Measurements from ENCODE around the gene OSER1. TPM values are rescaled to one million over a fixed set of nuclear protein-coding genes. Genes with fewer than 3 reads are reported as not detected.

OSER1 gene
- 29.6 TPM for total RNA-seq
- long read RNA-seq, transcript OSER1-201 (4 exons, 1,572 nt), result major isoform, 49 of 60 reads
- long read RNA-seq, partial matches to known transcripts, result 6 of 60 reads
- long read RNA-seq, other reads (novel, unspliced or antisense), result 5 of 60 reads

DNA sequence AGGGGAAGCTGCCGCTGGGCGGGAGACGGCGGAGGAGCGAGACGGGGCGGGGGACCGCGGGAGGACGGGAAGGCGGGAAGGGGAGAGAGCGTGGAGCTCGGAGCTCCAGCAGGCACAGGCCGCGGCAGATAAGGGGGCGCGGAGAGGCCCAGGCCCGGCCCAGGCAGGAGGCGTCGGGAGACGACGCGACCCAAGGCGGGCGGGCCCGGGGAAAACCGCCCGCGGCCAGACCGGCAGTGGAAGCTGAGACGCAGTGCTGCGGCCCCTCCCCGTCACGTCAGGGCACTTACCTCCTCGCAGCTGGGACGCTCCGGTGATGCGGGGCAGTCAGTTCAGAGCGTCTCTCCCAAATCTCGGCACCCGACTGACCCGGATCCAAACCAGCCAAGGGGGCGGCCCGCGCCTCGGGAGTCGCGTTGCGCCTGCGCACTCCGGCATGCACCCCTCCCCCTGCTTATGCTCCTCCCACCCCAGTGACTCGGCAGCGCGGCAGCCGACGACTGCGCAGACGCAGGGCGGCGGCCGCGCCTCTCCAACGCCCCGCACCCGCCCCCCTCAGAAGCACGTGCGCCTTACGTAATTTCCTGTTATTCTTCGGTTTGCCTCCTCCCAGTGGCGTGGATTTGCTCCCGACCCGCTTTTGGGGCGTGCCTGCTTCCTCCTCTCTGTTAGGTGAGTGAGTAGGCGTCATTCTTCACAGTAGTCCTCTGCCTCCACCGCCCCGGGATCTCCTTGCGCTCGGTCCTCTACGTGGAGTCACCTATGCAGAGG, at the start of gene OSER1:
OSER1 (minus strand) TSS at position 366 of the 771 bp plus-strand sequence. CDS start 3,814 bp downstream, outside the sequence.
- DNase-seq, result peak; percentile 98
- peak within 1 kb of the TSS; percentile 94 for H3K27ac ChIP-seq
- H3K4me1 ChIP-seq, result peaks cover 37% of the 10 kb centered on the region
- H3K27me3 ChIP-seq, result no peaks in the 10 kb centered on the region
- TF ChIP-seq, protein P1, sequence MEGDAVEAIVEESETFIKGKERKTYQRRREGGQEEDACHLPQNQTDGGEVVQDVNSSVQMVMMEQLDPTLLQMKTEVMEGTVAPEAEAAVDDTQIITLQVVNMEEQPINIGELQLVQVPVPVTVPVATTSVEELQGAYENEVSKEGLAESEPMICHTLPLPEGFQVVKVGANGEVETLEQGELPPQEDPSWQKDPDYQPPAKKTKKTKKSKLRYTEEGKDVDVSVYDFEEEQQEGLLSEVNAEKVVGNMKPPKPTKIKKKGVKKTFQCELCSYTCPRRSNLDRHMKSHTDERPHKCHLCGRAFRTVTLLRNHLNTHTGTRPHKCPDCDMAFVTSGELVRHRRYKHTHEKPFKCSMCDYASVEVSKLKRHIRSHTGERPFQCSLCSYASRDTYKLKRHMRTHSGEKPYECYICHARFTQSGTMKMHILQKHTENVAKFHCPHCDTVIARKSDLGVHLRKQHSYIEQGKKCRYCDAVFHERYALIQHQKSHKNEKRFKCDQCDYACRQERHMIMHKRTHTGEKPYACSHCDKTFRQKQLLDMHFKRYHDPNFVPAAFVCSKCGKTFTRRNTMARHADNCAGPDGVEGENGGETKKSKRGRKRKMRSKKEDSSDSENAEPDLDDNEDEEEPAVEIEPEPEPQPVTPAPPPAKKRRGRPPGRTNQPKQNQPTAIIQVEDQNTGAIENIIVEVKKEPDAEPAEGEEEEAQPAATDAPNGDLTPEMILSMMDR (IDR thresholded peaks at IDR 0.05), result no peak
- no peaks in the 10 kb centered on the region for H3K9me3 ChIP-seq
- ATAC-seq, result peak; percentile 96
- intact Hi-C loops (cut with DNase I), result loop anchor here (10.0 kb wide), 1 partner anchor 174 kb away; no protein-coding TSS in a partner anchor
- peaks cover 12% of the 10 kb centered on the region for H3K36me3 ChIP-seq
- H3K4me3 ChIP-seq, result peak within 1 kb of the TSS; percentile 77

DNA sequence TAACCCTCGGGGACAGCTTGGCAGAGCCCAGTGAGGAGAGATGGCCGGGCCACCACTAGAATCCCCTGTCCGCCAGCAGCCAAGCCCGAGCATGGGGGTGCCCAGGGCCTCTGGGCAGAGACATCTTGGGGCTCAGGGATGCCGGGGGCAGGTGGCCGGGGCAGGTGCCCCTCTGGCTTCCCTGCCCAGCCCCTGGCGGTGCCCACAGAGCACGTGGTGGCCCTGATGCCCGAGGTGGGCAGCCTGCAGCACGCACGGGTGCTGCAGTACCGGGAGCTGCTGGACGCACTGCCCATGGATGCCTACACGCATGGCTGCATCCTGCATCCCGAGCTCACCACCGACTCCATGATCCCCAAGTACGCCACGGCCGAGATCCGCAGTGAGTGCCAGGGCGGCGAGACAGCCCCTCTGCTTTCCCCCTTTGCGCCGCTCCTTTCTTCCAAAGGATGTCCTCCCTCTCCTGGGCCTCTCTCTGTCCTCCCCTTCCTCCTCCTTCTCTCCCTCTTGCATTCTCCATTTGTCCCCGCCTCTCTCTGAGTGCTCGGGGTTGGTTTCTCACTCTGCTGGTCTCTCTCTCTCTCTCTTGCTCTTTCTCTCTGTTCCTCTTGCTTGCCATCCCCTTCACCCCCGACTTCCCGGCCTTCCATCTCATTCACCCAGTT, 47.8 kb upstream of the OSER1 start:
- intact Hi-C loops (cut with DNase I), result no loop called here
- TF ChIP-seq, protein P1 (IDR thresholded peaks at IDR 0.05), result no peak
- H3K27me3 ChIP-seq, result no peaks in the 10 kb centered on the region
- no peak for ATAC-seq
- no peak overlapping the region for H3K4me3 ChIP-seq
- no peak for DNase-seq
- no peaks in the 10 kb centered on the region for H3K9me3 ChIP-seq
- H3K36me3 ChIP-seq, result no peaks in the 10 kb centered on the region
- no peaks in the 10 kb centered on the region for H3K4me1 ChIP-seq
- H3K27ac ChIP-seq, result no peak overlapping the region

DNA sequence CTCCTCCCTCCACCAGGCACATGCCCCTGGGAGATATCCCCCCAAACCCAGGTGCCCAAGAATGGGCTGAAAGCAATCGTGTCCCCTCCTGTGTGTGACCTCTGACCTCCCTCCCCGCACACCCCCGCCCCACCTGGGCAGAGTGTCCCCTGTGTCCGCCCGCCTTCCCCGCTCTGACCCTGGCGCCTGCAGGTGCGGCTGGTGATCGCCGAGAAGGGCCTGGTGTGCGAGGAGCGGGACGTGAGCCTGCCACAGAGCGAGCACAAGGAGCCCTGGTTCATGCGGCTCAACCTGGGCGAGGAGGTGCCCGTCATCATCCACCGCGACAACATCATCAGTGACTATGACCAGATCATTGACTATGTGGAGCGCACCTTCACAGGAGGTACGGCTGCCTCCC, 46.4 kb upstream of the OSER1 start:
- Histone ChIP-seq H3K27me3 (no peaks in the 10 kb centered on the region), H3K36me3 (no peaks in the 10 kb centered on the region), H3K4me1 (no peaks in the 10 kb centered on the region), H3K27ac (no peak overlapping the region), H3K9me3 (no peaks in the 10 kb centered on the region), H3K4me3 (no peak overlapping the region)
- no peak for ATAC-seq
- intact Hi-C loops (cut with DNase I), result no loop called here
- no peak for DNase-seq
- TF ChIP-seq, protein P1 (IDR thresholded peaks at IDR 0.05), result no peak

DNA sequence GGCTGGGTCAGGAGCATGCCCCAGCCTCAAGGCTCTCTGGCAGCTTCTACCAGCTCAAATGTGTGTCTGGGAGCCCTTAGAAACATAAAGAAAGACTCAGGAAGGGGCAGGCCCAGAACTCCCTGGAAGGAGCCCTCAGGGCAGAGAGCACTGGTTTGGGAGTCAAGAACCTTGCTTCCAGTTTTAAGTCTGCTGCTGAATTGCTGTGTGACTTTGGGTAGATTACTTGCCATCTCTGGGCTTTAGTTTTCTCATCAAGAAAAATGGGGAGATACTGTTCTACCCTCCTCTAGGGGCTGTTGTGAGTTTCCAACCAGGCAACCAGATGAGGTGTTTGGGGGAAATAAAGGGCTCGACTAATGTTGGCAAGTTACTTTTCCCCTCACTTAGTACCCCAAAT, 45.4 kb upstream of the OSER1 start:
- H3K4me3 ChIP-seq, result no peak overlapping the region
- no peaks in the 10 kb centered on the region for H3K9me3 ChIP-seq
- H3K36me3 ChIP-seq, result no peaks in the 10 kb centered on the region
- no peak overlapping the region for H3K27ac ChIP-seq
- no peak for ATAC-seq
- TF ChIP-seq, protein P1 (IDR thresholded peaks at IDR 0.05), result no peak
- no peaks in the 10 kb centered on the region for H3K27me3 ChIP-seq
- intact Hi-C loops (cut with DNase I), result no loop called here
- no peaks in the 10 kb centered on the region for H3K4me1 ChIP-seq
- no peak for DNase-seq

DNA sequence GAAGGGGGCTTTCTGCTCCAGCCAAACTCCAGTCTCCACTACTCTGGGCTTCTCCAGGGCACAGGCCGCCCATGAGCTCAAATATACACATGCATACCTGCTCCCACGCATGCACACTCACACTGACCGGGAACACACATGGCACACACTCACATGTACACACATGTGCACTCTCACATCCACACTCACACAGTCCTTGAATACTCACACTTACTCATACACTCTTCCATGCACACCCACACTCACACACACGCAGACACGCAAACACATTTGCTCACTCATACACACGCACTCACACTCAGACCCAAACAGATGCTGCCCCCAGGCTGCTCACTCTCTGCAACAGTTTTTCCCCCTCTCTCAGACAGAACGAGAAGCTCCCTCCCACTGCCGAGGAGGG, 43.5 kb upstream of the OSER1 start:
- no peaks in the 10 kb centered on the region for H3K4me1 ChIP-seq
- ATAC-seq (no peak), DNase-seq (no peak)
- H3K27ac ChIP-seq, result no peak overlapping the region
- H3K4me3 ChIP-seq, result no peak overlapping the region
- TF ChIP-seq, protein P1 (IDR thresholded peaks at IDR 0.05), result no peak
- intact Hi-C loops (cut with DNase I), result no loop called here
- H3K27me3 ChIP-seq, result no peaks in the 10 kb centered on the region
- H3K36me3 ChIP-seq, result no peaks in the 10 kb centered on the region
- H3K9me3 ChIP-seq, result no peaks in the 10 kb centered on the region
